Naive B cell (primary cell): Measurements from ENCODE around the gene TAS1R3. TPM values are rescaled to one million over a fixed set of nuclear protein-coding genes. Genes with fewer than 3 reads are reported as not detected.

Source experiments
- ATAC-seq, 2 donors: fragments of 150-1000 bp; cut with Tn5 transposase; 2 replicates each; pipeline ENCODE4 v1.10.0; 2021; ENCODE audit warnings: low read depth in 2 of 2, mild to moderate bottlenecking in 2 of 2, moderate library complexity in 2 of 2
- DNase-seq: peaks from one replicate; pipeline ENCODE4 v3.0.0; 2022
- H3K27ac Mint-ChIP-seq, 6 donors: one replicate each; pipeline ENCODE4 v1.8.0; 2020 to 2022; ENCODE audit warnings: mild to moderate bottlenecking in 6 of 6, mixed read lengths in 6 of 6, moderate library complexity in 5 of 6, inconsistent platforms in 2 of 6
- H3K27me3 Mint-ChIP-seq, 3 donors: one replicate each; pipeline ENCODE4 v1.8.0; 2021 to 2022; ENCODE audit warnings: mixed read lengths in 3 of 3, mild to moderate bottlenecking in 1 of 3
- H3K36me3 Mint-ChIP-seq, 2 donors: one replicate each; pipeline ENCODE4 v1.8.0; 2020 to 2022; ENCODE audit warnings: mixed read lengths in 2 of 2, inconsistent platforms in 1 of 2, mild to moderate bottlenecking in 1 of 2
- H3K4me1 Mint-ChIP-seq, 3 donors: one replicate each; pipeline ENCODE4 v1.8.0; 2020 to 2022; ENCODE audit warnings: mixed read lengths in 3 of 3, inconsistent platforms in 1 of 3, mild to moderate bottlenecking in 1 of 3, moderate library complexity in 1 of 3
- H3K4me3 Mint-ChIP-seq, 8 donors: one replicate each; pipeline ENCODE4 v1.8.0; 2020 to 2022; ENCODE audit warnings: mild to moderate bottlenecking in 8 of 8, mixed read lengths in 8 of 8, moderate library complexity in 8 of 8, inconsistent platforms in 2 of 8
- H3K9me3 Mint-ChIP-seq, 7 donors: one replicate each; pipeline ENCODE4 v1.8.0; 2020 to 2022; ENCODE audit warnings: mixed read lengths in 7 of 7, mild to moderate bottlenecking in 5 of 7, inconsistent platforms in 2 of 7, moderate library complexity in 1 of 7
- polyA plus RNA-seq, 6 donors: library from polyadenylated mRNA; unstranded; fragments of 300-500 nt; fragmentation: Illumina TruSeq; gene quantifications; one replicate each; pipeline ENCODE4 v1.2.3, GENCODE V29; 2021; ENCODE audit warnings: low read depth in 6 of 6

The TAS1R3 gene
- polyA plus RNA-seq, 6 donors from 2014 or later = 0.28 to 0.44 (median 0.31) TPM; not detected in 3

DNA sequence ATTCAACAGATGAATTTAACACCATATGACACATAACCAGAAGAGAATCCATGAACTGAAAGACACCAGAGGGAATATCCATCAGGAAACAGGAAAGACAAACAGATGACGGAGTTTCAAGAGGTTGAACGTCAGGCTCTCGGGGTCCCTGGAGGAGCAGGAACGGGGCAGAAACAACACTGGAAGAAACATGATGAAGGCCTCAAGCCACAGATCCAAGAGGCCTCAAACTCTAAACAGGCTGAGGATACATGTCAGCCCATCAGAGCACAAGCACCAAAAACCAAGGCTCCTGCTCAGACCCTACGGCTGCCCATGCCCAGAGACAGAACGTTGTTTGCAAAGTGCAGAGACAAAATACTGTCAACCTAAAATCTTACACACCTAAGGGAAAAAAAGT is 13.7 kb upstream of the TAS1R3 start:
- peak overlapping the region in 1 of 8 donors; percentile 36 for H3K4me3 Mint-ChIP-seq
- H3K36me3 Mint-ChIP-seq = no peaks in the 10 kb centered on the region
- no peaks in the 10 kb centered on the region for H3K9me3 Mint-ChIP-seq
- H3K27ac Mint-ChIP-seq = peak overlapping the region in 2 of 6 donors; percentile 57 to 69
- DNase-seq = no peak
- H3K4me1 Mint-ChIP-seq = peaks cover 10 to 26% (median 13%) of the 10 kb centered on the region in 3 donors
- ATAC-seq = no peak
- H3K27me3 Mint-ChIP-seq = no peaks in the 10 kb centered on the region

DNA sequence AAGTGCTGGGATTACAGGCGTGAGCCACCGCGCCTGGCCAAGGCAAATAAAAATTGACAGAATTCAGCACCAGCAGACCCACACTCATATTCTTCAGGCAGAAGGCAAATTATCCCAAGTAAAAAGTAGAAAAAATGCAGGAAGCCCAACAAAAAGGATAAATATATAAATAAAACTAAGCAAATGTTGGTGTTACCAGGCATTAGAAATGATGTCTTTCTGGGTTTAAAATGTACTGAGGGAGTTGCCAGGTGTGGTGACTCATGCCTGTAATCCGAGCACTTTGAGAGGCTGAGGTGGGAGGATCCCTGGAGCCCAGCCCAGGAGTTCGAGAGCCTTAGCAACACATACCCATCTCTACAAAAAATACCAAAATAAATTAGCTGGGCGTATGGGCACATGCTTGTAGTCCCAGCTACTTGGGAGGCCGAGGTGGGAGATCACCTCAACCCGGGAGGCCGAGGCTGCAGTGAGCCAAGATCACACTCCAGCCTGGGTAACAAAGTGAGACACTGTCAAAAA is 12.9 kb upstream of the TAS1R3 start:
- H3K27ac Mint-ChIP-seq = peak overlapping the region in 1 of 6 donors; percentile 79
- peak overlapping the region in 1 of 8 donors; percentile 53 for H3K4me3 Mint-ChIP-seq
- peaks cover 14 to 34% (median 14%) of the 10 kb centered on the region in 3 donors for H3K4me1 Mint-ChIP-seq
- ATAC-seq (no peak), DNase-seq (no peak)
- H3K9me3 Mint-ChIP-seq = no peaks in the 10 kb centered on the region
- H3K27me3 Mint-ChIP-seq = no peaks in the 10 kb centered on the region
- H3K36me3 Mint-ChIP-seq = no peaks in the 10 kb centered on the region

DNA sequence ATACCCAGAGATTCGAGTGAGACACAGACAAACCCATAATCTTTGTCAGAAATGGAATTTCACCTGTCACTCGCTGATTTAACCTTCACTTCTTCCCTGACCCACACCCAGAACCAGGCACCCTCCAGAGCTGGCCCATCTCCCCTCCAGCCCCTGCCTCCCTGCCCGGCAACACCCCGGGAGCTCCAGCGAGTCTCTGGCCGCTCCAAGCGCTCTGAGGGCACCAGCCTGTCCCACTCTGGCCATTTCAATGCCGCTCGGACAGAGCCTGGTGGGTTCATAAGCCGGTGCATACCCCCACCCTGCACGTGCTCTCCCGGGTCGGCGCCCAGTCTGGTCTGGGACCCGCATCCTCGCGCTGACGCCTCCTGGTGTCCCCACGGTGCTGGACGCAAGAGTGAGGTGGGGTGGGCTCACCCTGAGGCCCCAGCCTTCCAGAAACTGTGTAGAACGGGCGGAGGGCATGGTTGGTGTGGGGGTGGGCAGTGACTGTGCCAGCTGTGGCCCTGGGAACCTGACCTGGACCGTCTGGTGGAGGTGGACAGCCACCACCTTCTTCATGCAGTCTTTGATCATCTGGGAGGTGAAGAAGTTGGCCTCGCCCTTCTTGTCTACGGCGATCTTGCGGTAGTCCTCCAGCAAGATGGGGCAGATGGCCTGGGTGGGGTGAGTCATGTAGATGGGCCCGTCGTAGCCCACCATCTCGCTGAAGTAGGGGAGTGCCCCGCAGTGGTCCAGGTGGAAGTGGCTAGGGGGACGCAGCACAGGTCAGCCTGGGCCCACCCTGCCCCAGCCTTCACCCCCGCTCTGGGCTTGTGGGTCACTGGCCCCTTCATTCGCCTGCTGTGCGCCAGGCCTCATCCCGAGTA is 12.1 kb upstream of the TAS1R3 start:
- no peaks in the 10 kb centered on the region for H3K27me3 Mint-ChIP-seq
- no peaks in the 10 kb centered on the region for H3K9me3 Mint-ChIP-seq
- peak overlapping the region in 1 of 6 donors; percentile 60 for H3K27ac Mint-ChIP-seq
- H3K36me3 Mint-ChIP-seq = no peaks in the 10 kb centered on the region
- peaks cover 18 to 40% (median 20%) of the 10 kb centered on the region in 3 donors for H3K4me1 Mint-ChIP-seq
- H3K4me3 Mint-ChIP-seq = peak overlapping the region in 2 of 8 donors; percentile 53 to 76
- ATAC-seq (no peak), DNase-seq (no peak)

DNA sequence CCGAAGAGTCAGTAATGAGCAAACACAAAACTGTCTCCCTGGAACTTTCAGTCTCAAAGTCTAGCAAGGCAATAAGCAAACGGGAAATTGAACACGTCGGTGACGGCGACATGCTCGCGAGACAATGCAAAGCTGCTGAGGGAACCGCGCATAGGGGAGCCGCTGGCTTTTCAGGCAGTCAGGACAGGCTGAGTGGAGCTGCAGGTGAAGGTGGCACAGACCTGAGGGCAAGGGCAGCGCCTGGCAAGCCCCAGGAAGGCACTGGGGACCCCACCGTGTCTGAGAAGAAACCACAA is 11.5 kb upstream of the TAS1R3 start:
- H3K4me1 Mint-ChIP-seq = peaks cover 18 to 40% (median 20%) of the 10 kb centered on the region in 3 donors
- DNase-seq (no peak), ATAC-seq (no peak)
- H3K4me3 Mint-ChIP-seq = peak overlapping the region in 1 of 8 donors; percentile 27
- no peaks in the 10 kb centered on the region for H3K27me3 Mint-ChIP-seq
- H3K36me3 Mint-ChIP-seq = no peaks in the 10 kb centered on the region
- H3K27ac Mint-ChIP-seq = peak overlapping the region in 1 of 6 donors; percentile 20
- H3K9me3 Mint-ChIP-seq = no peaks in the 10 kb centered on the region

DNA sequence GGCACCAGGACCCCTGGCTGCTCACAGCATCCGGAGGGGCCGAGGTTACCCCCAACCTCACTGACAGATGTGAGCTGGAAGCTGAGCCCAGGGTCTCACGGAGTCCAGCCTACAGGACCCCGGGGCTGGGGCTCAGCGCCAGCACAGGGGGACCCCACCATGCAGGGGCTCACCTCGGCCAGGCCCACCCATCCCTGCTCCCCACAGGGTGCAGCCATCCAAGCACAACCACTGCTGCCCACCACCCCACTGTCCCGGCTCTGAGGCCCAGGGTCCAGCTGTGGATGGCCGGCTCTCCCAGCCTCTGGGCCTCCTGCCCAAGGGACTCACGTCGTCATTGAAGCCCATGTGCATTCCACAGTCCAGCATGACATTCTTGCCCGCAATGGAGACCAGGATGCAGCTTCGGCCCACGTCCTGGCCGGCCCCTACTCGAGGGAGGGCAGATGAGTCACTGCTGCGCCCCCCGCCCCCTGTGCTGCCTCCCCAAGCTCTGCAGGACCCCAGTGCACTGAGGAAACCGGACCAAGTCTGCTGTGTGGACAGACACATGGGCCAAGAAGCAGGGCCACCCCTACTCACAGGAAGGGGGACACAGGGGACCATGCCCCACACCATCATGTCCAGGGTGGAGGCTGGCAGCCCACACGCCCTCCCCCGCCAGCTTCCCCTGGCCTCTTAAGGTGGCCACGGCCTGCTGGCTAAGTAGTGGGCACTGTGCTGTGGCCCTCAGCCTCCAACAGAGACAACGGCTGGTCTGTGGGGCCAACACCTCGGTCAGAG is 10.2 kb upstream of the TAS1R3 start:
- DNase-seq = no peak
- Mint-ChIP-seq H3K36me3 (no peaks in the 10 kb centered on the region), H3K27ac (peak overlapping the region in 1 of 6 donors; percentile 38), H3K4me1 (peaks cover 15 to 42% (median 24%) of the 10 kb centered on the region in 3 donors), H3K4me3 (peak overlapping the region in 2 of 8 donors; percentile 51 to 65), H3K9me3 (no peaks in the 10 kb centered on the region), H3K27me3 (no peaks in the 10 kb centered on the region)
- ATAC-seq = no peak

DNA sequence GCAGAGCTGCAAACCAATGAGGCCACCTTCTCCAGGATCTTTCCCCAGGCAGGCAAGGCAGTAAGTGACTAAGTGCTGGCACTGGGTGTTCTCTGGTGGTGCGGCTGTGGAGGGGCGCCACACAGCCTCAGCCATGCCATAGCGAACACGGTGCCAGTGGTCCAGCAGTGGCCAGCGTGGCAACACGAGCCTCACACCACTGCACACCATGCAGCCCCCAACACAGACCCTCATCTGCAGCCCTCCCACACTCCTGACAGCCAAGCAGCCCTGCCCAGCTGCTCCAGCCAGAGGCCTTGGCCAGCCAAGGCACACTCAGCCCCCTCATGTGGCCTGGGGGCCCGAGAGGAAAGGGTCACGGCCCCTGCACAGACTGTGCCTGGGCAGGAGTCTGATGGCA is 9.6 kb upstream of the TAS1R3 start:
- DNase-seq (no peak), ATAC-seq (no peak)
- Mint-ChIP-seq H3K27ac (peak overlapping the region in 1 of 6 donors; percentile 38), H3K9me3 (no peaks in the 10 kb centered on the region), H3K4me1 (peaks cover 19 to 48% (median 29%) of the 10 kb centered on the region in 3 donors), H3K27me3 (no peaks in the 10 kb centered on the region), H3K36me3 (no peaks in the 10 kb centered on the region), H3K4me3 (peak overlapping the region in 2 of 8 donors; percentile 51 to 65)

DNA sequence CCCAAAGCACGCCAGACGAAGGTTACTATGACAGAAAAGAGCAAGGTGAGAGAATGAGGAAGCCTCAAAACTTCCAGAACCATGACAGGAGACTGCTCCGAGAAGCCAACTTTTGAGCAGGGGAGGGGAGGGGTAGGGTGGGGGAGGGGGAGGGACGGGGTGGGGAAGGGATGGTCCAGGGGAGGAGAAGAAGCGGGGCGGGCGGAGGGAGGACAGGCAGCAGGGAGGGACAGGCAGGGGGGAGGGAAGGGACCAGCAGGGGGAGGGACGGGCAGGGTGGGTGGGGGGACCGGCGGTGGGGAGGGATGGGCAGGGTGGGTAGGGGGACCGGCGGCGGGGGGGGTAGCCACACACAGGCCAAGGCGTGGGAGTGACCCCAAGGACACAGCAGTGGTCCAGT is 8.7 kb upstream of the TAS1R3 start:
- no peaks in the 10 kb centered on the region for H3K27me3 Mint-ChIP-seq
- H3K9me3 Mint-ChIP-seq = no peaks in the 10 kb centered on the region
- H3K4me3 Mint-ChIP-seq = peak overlapping the region; percentile 71 to 86 (median 79)
- DNase-seq (no peak), ATAC-seq (no peak)
- peaks cover 19 to 49% (median 30%) of the 10 kb centered on the region in 3 donors for H3K4me1 Mint-ChIP-seq
- H3K36me3 Mint-ChIP-seq = no peaks in the 10 kb centered on the region
- H3K27ac Mint-ChIP-seq = peak overlapping the region in 3 of 6 donors; percentile 47 to 82 (median 78)

DNA sequence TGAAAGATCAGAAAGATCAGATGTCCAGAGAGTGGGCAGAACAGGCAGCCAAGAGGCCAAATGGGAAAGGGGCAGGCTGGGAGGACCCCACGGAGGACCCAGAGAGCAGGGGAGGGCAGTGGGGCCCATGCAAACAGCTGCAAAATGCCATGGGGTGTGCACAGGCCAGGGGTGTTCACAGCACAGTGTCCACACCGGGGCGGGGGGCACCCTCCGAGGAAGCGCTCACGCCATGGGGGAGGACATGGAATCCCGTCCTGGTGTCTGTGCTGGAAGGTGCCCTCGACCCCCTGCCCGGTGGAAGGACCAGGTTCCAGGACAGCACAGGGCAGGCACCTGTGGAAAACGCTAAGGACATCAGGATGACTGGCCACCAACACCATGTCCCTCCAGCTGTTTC is 8.1 kb upstream of the TAS1R3 start:
- Mint-ChIP-seq H3K27me3 (no peaks in the 10 kb centered on the region), H3K4me1 (peaks cover 19 to 49% (median 30%) of the 10 kb centered on the region in 3 donors), H3K27ac (peak overlapping the region in 2 of 6 donors; percentile 82 to 89), H3K9me3 (no peaks in the 10 kb centered on the region), H3K4me3 (peak overlapping the region; percentile 85 to 93 (median 87)), H3K36me3 (no peaks in the 10 kb centered on the region)
- DNase-seq = no peak
- no peak for ATAC-seq

DNA sequence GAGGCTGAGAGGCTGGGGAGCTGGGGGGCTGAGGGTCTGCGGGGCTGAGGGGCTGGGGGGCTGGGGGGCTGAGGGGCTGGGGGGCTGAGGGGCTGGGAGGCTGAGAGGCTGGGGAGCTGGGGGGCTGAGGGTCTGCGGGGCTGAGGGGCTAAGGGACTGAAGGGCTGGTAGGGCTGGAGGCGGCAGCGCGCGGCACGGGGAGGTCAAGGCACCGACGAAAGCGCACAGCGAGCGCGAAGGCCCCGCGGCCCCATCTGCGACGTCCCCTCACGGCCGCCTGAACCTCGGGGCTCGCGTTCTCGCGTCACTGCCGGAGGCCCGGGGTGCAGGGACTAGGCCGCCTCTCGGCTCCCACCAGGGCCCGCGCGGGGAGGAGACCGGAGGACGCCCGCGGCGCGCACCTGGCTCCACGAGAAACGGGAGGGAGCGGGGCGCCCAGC is 7.0 kb upstream of the TAS1R3 start:
- Mint-ChIP-seq H3K27ac (peak overlapping the region in 1 of 6 donors; percentile 89), H3K9me3 (no peaks in the 10 kb centered on the region), H3K27me3 (no peaks in the 10 kb centered on the region), H3K4me1 (peaks cover 19 to 47% (median 29%) of the 10 kb centered on the region in 3 donors), H3K36me3 (no peaks in the 10 kb centered on the region), H3K4me3 (peak overlapping the region in 7 of 8 donors; percentile 45 to 96 (median 89))
- ATAC-seq (peak; percentile 29 to 34), DNase-seq (no peak)

DNA sequence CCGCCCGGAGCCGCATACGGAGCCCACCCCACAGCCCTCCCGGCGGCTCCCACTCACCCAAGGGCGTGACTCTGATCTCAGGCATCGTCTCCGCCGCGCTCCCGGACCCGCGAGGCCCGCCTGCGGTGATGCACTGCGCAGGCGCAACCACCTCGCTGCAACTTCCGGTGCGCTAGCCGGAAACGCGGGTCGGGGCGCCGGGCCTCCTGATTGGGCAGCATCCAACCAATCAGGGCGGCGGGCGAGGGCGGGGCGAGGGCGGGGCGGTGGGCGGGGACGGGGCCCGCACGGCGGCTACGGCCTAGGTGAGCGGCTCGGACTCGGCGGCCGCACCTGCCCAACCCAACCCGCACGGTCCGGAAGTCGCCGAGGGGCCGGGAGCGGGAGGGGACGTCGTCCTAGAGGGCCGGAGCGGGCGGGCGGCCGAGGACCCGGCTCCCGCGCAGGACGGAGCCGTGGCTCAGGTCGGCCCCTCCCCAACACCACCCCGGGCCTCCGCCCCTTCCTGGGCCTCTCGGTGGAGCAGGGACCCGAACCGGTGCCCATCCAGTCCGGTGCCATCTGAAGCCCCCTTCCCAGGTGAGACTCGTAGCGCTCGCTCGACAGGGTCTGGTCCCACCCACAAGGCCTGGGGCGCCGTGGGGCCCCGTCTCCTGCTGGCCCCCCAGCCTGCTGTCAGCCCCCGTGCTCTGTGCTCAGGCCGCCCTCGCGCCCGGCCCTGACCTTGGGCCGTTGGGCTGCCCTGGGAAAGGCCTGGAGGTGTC is 6.4 kb upstream of the TAS1R3 start, which contains the start of the genes CPTP and INTS11:
Gene CPTP, plus strand, starts transcription at position 279 of the 764 bp plus-strand sequence. CDS start 2,109 bp downstream, outside the sequence.
Gene INTS11, minus strand, starts transcription at position 137 of the 764 bp plus-strand sequence. Its CDS starts 52 bp downstream, at position 85.
- DNase-seq (peak; percentile 94), ATAC-seq (peak; percentile 87 to 91)
- Mint-ChIP-seq H3K27ac (peak within 1 kb of the TSS in 5 of 6 donors; percentile 2 to 98 (median 81)), H3K4me1 (peaks cover 19 to 41% (median 26%) of the 10 kb centered on the region in 3 donors), H3K36me3 (no peaks in the 10 kb centered on the region), H3K9me3 (no peaks in the 10 kb centered on the region), H3K27me3 (no peaks in the 10 kb centered on the region), H3K4me3 (peak within 1 kb of the TSS; percentile 85 to 96 (median 90))

DNA sequence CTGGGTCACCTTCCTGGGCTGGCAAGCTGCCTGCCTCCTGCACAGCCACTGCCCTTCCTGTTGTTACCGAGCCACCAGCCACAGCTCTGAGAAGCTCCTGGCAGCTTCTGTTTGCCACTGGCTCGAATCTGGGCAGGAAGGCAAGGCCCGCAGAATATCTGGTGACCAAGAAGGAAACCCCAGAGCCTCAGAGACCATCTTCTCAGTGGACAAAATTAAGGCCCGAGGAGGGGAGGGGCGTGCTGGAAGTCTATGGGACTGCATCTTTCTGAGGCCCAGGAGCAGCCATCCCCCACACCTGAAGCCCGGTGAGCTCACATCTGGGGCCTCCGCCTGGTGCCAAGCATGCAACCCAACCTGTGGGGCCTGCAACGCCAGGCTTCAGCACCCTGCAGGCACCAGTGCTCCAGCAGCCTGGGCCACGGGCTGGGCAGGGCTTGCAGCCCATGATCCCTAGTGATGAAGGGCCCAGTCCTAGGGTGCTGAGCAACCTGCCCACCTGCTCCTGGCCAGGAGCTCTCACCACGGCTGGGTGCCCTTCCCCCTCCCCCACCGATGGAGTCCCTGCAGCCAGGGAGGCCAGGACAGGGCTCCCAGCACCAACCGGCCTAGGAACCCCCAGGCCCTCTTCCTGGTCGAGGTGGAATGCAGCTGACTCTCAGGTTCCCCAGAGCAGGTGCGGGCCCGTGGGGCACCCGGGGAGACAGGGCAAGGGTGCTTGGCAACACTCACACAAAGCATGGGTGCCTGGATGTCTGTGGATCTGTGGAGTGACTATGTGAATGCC is 5.6 kb upstream of the TAS1R3 start:
- no peak for ATAC-seq
- no peaks in the 10 kb centered on the region for H3K36me3 Mint-ChIP-seq
- H3K4me1 Mint-ChIP-seq = peaks cover 19 to 34% (median 23%) of the 10 kb centered on the region in 3 donors
- no peak for DNase-seq
- no peaks in the 10 kb centered on the region for H3K9me3 Mint-ChIP-seq
- H3K4me3 Mint-ChIP-seq = peak overlapping the region; percentile 57 to 85 (median 78)
- peak overlapping the region in 3 of 6 donors; percentile 50 to 87 (median 71) for H3K27ac Mint-ChIP-seq
- H3K27me3 Mint-ChIP-seq = no peaks in the 10 kb centered on the region

DNA sequence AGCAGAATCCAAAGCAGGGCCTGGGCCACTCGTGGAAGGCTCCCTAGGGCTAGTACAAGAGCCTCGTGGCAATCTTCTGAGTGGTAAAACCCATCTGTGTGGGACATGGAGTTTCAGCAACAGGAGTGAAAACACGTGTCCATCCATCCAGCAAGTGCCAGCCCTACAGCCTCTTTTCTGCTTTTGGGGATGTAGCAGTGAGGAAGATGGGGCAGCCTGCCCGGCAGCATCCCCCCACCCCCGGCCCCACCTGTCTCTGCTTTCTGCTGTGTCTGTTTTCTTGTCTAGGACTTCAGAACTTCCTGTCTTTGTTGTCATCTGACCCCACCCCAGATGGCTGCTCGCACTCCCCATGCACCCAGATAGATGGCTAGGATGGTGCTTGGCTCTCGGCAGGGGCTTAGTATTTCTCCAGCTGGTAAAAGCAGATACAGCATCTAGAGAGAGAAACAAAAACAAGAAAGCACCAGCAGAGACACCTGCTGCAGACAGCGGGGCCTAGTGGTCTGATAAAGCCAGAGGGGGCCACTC is 4.9 kb upstream of the TAS1R3 start:
- peak overlapping the region in 1 of 6 donors; percentile 87 for H3K27ac Mint-ChIP-seq

More for the DNA sequence above, 4.9 kb upstream of the TAS1R3 start:
- Mint-ChIP-seq H3K36me3 (no peaks in the 10 kb centered on the region), H3K4me1 (peaks cover 19 to 34% (median 23%) of the 10 kb centered on the region in 3 donors), H3K4me3 (peak overlapping the region; percentile 36 to 85 (median 70)), H3K27me3 (no peaks in the 10 kb centered on the region), H3K9me3 (no peaks in the 10 kb centered on the region)
- no peak for ATAC-seq
- DNase-seq = no peak
